SK-N-SH (cell line): ENCODE results near the gene HELT.

Experiments
- ELF1 ChIP-seq: IDR thresholded peaks from 2 replicates; pipeline ENCODE4 v1.4.0; 2012
- EP300 ChIP-seq, 2 experiments: IDR thresholded peaks; 2 replicates each; pipeline versions ENCODE4 v1.4.0 to v1.6.1; 2012; ENCODE audit warnings: borderline replicate concordance in 1 of 2, low read depth in 1 of 2, low read length in 1 of 2
- POLR2AphosphoS5 ChIP-seq: IDR thresholded peaks from 2 replicates; pipeline ENCODE4 v1.6.1; 2012; ENCODE audit warnings: low read depth, low read length
- RAD21 ChIP-seq: IDR thresholded peaks from 2 replicates; pipeline ENCODE4 v1.6.1; 2012; ENCODE audit warnings: mild to moderate bottlenecking, low read length
- TAF1 ChIP-seq: IDR thresholded peaks from 2 replicates; pipeline ENCODE4 v1.6.1; 2012; ENCODE audit warnings: low read depth, mild to moderate bottlenecking, low read length, moderate library complexity, borderline replicate concordance
- TF ChIP-seq, protein P1 (sequence below): IDR thresholded peaks from 2 replicates; pipeline ENCODE4 v1.4.0; 2012; ENCODE audit warnings: low read depth, borderline replicate concordance
- TF ChIP-seq, protein P2 (sequence below): fragments of 200-600 bp; sonication (generic); IDR thresholded peaks from 2 replicates; pipeline ENCODE4 v1.6.1; 2017; ENCODE audit warnings: antibody characterized with exemption, mild to moderate bottlenecking, moderate library complexity

- TF ChIP-seq EP300 (IDR thresholded peaks at IDR 0.05; ENCODE audit: borderline replicate concordance in 1 of 2, low read depth in 1 of 2, low read length in 1 of 2) (no peak), TAF1 (no peak), RAD21 (no peak), POLR2AphosphoS5 (no peak), ELF1 (no peak)
- TF ChIP-seq, protein P1, sequence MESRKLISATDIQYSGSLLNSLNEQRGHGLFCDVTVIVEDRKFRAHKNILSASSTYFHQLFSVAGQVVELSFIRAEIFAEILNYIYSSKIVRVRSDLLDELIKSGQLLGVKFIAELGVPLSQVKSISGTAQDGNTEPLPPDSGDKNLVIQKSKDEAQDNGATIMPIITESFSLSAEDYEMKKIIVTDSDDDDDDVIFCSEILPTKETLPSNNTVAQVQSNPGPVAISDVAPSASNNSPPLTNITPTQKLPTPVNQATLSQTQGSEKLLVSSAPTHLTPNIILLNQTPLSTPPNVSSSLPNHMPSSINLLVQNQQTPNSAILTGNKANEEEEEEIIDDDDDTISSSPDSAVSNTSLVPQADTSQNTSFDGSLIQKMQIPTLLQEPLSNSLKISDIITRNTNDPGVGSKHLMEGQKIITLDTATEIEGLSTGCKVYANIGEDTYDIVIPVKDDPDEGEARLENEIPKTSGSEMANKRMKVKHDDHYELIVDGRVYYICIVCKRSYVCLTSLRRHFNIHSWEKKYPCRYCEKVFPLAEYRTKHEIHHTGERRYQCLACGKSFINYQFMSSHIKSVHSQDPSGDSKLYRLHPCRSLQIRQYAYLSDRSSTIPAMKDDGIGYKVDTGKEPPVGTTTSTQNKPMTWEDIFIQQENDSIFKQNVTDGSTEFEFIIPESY, result no peak
- TF ChIP-seq, protein P2, sequence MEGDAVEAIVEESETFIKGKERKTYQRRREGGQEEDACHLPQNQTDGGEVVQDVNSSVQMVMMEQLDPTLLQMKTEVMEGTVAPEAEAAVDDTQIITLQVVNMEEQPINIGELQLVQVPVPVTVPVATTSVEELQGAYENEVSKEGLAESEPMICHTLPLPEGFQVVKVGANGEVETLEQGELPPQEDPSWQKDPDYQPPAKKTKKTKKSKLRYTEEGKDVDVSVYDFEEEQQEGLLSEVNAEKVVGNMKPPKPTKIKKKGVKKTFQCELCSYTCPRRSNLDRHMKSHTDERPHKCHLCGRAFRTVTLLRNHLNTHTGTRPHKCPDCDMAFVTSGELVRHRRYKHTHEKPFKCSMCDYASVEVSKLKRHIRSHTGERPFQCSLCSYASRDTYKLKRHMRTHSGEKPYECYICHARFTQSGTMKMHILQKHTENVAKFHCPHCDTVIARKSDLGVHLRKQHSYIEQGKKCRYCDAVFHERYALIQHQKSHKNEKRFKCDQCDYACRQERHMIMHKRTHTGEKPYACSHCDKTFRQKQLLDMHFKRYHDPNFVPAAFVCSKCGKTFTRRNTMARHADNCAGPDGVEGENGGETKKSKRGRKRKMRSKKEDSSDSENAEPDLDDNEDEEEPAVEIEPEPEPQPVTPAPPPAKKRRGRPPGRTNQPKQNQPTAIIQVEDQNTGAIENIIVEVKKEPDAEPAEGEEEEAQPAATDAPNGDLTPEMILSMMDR, result no peak
These were observed 38.7 kb upstream of the HELT start for GRCh38 chr4:184979461-184980124.
